GM19463 (cell line): ENCODE results near the gene DIP2C.

ENCODE experiments used
- ATAC-seq: cut with Tn5 transposase; IDR thresholded peaks from one replicate; pipeline ENCODE4 v1.9.1; 2021; ENCODE audit warnings: mild to moderate bottlenecking, moderate library complexity; ENCODE audit not compliant: unreplicated experiment

Gene DIP2C

GRCh38 chr10:508726-509125, 180.7 kb downstream of the DIP2C start:
- ATAC-seq = no peak

- no peak for ATAC-seq
Observed at GRCh38 chr10:507908-508444, 181.5 kb downstream of the DIP2C start.

- no peak for ATAC-seq
Observed at GRCh38 chr10:507355-507699, 182.1 kb downstream of the DIP2C start.

GRCh38 chr10:506451-507354, 182.8 kb downstream of the DIP2C start:
- ATAC-seq = no peak

- ATAC-seq = no peak
Observed at GRCh38 chr10:505419-505818, 184.0 kb downstream of the DIP2C start.

- no peak for ATAC-seq
Observed at GRCh38 chr10:504806-505205, 184.7 kb downstream of the DIP2C start.

- ATAC-seq = no peak
Observed at GRCh38 chr10:504121-504611, 185.3 kb downstream of the DIP2C start.

- no peak for ATAC-seq
Observed at GRCh38 chr10:501596-501995, 187.9 kb downstream of the DIP2C start.

- no peak for ATAC-seq
Observed at GRCh38 chr10:500876-501275, 188.6 kb downstream of the DIP2C start.

- ATAC-seq = no peak
Observed at GRCh38 chr10:499991-500390, 189.5 kb downstream of the DIP2C start.

GRCh38 chr10:498760-499435, 190.6 kb downstream of the DIP2C start:
- ATAC-seq = no peak

GRCh38 chr10:497898-498451, 191.5 kb downstream of the DIP2C start:
- ATAC-seq = no peak

- no peak for ATAC-seq
Observed at GRCh38 chr10:497289-497688, 192.2 kb downstream of the DIP2C start.

GRCh38 chr10:494556-494955, 194.9 kb downstream of the DIP2C start:
- ATAC-seq = no peak

- no peak for ATAC-seq
Observed at GRCh38 chr10:494149-494542, 195.3 kb downstream of the DIP2C start.

- no peak for ATAC-seq
Observed at GRCh38 chr10:493391-494148, 195.9 kb downstream of the DIP2C start.

- no peak for ATAC-seq
Observed at GRCh38 chr10:492836-493235, 196.6 kb downstream of the DIP2C start.

- ATAC-seq = no peak
Observed at GRCh38 chr10:491667-492424, 197.6 kb downstream of the DIP2C start.

GRCh38 chr10:490891-491571, 198.4 kb downstream of the DIP2C start:
- no peak for ATAC-seq

GRCh38 chr10:490256-490655, 199.2 kb downstream of the DIP2C start:
- no peak for ATAC-seq
